MM.1S (cell line): ENCODE measurements around the gene DQX1.

Source experiments
- DNase-seq: peaks from one replicate; pipeline ENCODE4 v3.0.0-alpha.2; 2015
- H2AFZ ChIP-seq: fragments of 300-600 bp; sonication (generic); 2 replicates; pipeline ENCODE4 v1.6.0; 2016; ENCODE audit warnings: antibody characterized with exemption, low read length
- H3F3A ChIP-seq: fragments of 300-600 bp; sonication (generic); 2 replicates; pipeline ENCODE4 v1.6.1; 2016; ENCODE audit warnings: mild to moderate bottlenecking, antibody characterized with exemption, low read length, moderate library complexity, mixed read lengths; ENCODE audit not compliant: insufficient read depth
- H3K27ac ChIP-seq: fragments of 300-600 bp; sonication (generic); 2 replicates; pipeline ENCODE4 v1.5.1; 2016; ENCODE audit warnings: mild to moderate bottlenecking, low read length
- H3K27me3 ChIP-seq: fragments of 300-600 bp; sonication (generic); replicated peaks from 2 replicates; pipeline ENCODE4 v1.6.0; 2016; ENCODE audit warnings: low read length; ENCODE audit not compliant: insufficient read depth
- H3K36me3 ChIP-seq: fragments of 300-600 bp; sonication (generic); replicated peaks from 2 replicates; pipeline ENCODE4 v1.6.1; 2016; ENCODE audit warnings: mild to moderate bottlenecking, low read length, mixed read lengths; ENCODE audit not compliant: insufficient read depth
- H3K4me1 ChIP-seq: fragments of 300-600 bp; sonication (generic); 2 replicates; pipeline ENCODE4 v1.6.1; 2016; ENCODE audit warnings: low read length, mixed read lengths
- H3K4me2 ChIP-seq: fragments of 300-600 bp; sonication (generic); 2 replicates; pipeline ENCODE4 v1.6.0; 2016; ENCODE audit warnings: low read depth, low read length
- H3K4me3 ChIP-seq: fragments of 300-600 bp; sonication (generic); 2 replicates; pipeline ENCODE4 v1.5.1; 2016; ENCODE audit warnings: low read length, mixed read lengths
- H3K79me2 ChIP-seq: fragments of 300-600 bp; sonication (generic); 2 replicates; pipeline ENCODE4 v1.6.1; 2016; ENCODE audit warnings: mixed run types, low read length, mixed read lengths
- H3K9ac ChIP-seq: fragments of 300-600 bp; sonication (generic); 2 replicates; pipeline ENCODE4 v1.6.1; 2016; ENCODE audit warnings: low read length, mixed read lengths
- H3K9me2 ChIP-seq: fragments of 300-600 bp; sonication (generic); replicated peaks from 2 replicates; pipeline ENCODE4 v1.6.1; 2016; ENCODE audit warnings: mild to moderate bottlenecking, low read length, mixed read lengths; ENCODE audit not compliant: insufficient read depth
- H3K9me3 ChIP-seq: fragments of 300-600 bp; sonication (generic); replicated peaks from 2 replicates; pipeline ENCODE4 v1.6.1; 2016; ENCODE audit warnings: mild to moderate bottlenecking, low read length, mixed read lengths; ENCODE audit not compliant: insufficient read depth
- H4K20me1 ChIP-seq: fragments of 300-600 bp; sonication (generic); 2 replicates; pipeline ENCODE4 v1.6.1; 2016; ENCODE audit warnings: mild to moderate bottlenecking, low read length, moderate library complexity, mixed read lengths; ENCODE audit not compliant: insufficient read depth
- CTCF ChIP-seq: fragments of 300-600 bp; sonication (generic); IDR thresholded peaks from 2 replicates; pipeline ENCODE4 v1.5.1; 2016; ENCODE audit warnings: antibody characterized with exemption, low read length, mixed read lengths
- EZH2 ChIP-seq: fragments of 300-600 bp; sonication (generic); optimal IDR thresholded peaks from 2 replicates; pipeline ENCODE3; 2017; ENCODE audit warnings: low read depth, mild to moderate bottlenecking, antibody characterized with exemption, low read length, mixed read lengths
- EZH2phosphoT487 ChIP-seq: fragments of 300-600 bp; sonication (generic); IDR thresholded peaks from 2 replicates; pipeline ENCODE4 v1.6.1; 2018; ENCODE audit warnings: antibody characterized with exemption, low read length

DQX1 gene

DNA sequence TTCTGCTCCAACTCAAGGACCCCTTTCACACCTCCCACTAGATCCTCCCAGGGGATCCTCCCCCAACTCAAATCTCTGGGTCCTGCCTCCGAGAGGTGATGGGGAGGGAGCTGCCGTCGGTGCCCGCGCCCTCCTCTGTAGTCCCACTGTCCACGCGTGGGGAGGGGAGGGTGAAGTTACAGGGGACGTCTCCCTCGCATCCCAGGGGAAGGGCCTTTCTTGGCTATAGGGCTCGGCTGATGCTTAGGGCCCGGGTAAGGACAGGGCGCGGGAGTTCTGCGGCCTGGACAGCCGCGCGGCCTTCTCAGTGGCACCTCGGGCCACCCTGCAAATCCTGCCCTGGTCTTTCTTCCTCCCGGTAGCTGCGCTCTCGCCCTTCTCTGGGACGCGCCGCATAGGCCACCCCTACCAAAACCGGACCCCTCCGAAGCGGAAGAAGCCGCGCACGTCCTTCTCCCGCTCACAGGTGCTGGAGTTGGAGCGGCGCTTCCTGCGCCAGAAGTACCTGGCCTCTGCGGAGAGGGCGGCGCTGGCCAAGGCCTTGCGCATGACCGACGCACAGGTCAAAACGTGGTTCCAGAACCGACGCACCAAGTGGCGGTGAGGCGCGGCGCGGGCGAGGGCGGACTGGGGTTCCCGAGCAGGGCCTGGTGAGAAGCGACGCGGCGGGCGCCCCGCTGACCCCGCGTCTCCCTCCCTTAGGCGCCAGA, 10.6 kb downstream of the DQX1 start:
- Histone ChIP-seq H3K36me3 (no peaks in the 10 kb centered on the region), H2AFZ (no peak overlapping the region), H4K20me1 (no peaks in the 10 kb centered on the region), H3K27me3 (peaks cover 89% of the 10 kb centered on the region), H3K4me1 (peaks cover 4% of the 10 kb centered on the region; the same call in 1 of the 2 replicates), H3K79me2 (no peaks in the 10 kb centered on the region), H3K9me2 (no peaks in the 10 kb centered on the region), H3K9me3 (no peaks in the 10 kb centered on the region), H3K9ac (no peak overlapping the region), H3F3A (no peaks in the 10 kb centered on the region), H3K27ac (no peak overlapping the region), H3K4me2 (no peak overlapping the region), H3K4me3 (no peak overlapping the region)
- TF ChIP-seq EZH2phosphoT487 (no peak), EZH2 (no peak), CTCF (no peak)
- no peak for DNase-seq

GRCh38 chr2:74514368-74515270, 11.4 kb downstream of the DQX1 start, which contains the start of gene TLX2:
TLX2 (plus strand) TSS chr2:74514450; CDS start chr2:74514807, 357 bp downstream.
- no peaks in the 10 kb centered on the region for H4K20me1 ChIP-seq
- no peak for DNase-seq
- no peaks in the 10 kb centered on the region for H3K9me3 ChIP-seq
- peaks cover 4% of the 10 kb centered on the region; the same call in 1 of the 2 replicates for H3K4me1 ChIP-seq
- H3F3A ChIP-seq, result no peaks in the 10 kb centered on the region
- peak within 1 kb of the TSS; percentile 39 for H3K4me2 ChIP-seq
- no peak for TF ChIP-seq CTCF
- no peak for TF ChIP-seq EZH2
- TF ChIP-seq EZH2phosphoT487, result no peak
- no peaks in the 10 kb centered on the region for H3K36me3 ChIP-seq
- no peaks in the 10 kb centered on the region for H3K9me2 ChIP-seq
- no peak within 1 kb of the TSS for H3K9ac ChIP-seq
- H3K27me3 ChIP-seq, result peaks cover 83% of the 10 kb centered on the region
- H2AFZ ChIP-seq, result 0 out of 2 replicates have a peak within 1 kb of the TSS, but pooled peaks have one; percentile 31
- H3K79me2 ChIP-seq, result no peaks in the 10 kb centered on the region
- peak within 1 kb of the TSS; percentile 10; the same call in 1 of the 2 replicates for H3K4me3 ChIP-seq
- no peak within 1 kb of the TSS for H3K27ac ChIP-seq

DNA sequence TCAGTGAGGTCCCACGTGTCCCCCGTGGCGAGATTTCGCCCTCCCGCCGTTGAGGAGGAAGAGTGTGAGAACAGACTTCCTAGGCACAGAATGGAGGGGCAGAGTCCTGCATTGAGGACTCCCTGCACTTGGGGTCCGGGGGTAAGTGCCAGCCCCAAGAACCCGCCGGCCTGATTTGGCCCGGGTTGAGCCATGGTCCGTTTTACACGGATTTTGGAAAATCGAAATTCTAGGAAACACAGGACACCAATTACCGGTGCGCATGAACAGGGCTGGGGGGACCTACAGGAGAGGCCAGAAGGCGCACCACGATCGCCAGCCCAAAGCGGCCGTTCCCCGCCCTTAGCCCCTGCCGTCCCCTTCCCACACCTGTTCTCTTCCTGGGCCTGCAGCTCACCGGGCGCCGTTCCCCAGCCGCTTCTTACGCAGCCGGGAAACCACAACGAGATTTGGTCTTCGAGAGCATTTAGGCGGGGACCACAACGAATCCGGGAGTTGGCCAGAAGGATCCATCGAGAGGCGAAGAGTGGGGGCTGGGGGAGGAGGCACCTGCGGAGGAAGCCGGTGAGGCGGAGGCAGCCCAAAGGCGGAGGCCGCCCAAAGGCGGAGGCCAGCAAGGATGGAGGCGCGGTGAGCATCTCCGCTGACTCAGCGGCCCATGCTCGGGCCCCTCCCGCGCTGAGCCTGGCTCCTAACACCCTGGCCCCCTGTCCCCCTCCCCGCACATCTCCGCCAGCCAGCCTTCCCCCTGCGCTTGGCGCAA, 12.2 kb downstream of the DQX1 start:
- 0 out of 2 replicates have a peak, but pooled peaks have one; percentile 30 for TF ChIP-seq EZH2phosphoT487
- peak; percentile 25 for TF ChIP-seq EZH2
- TF ChIP-seq CTCF, result no peak
- H3K4me2 ChIP-seq, result peak overlapping the region; percentile 39
- peaks cover 4% of the 10 kb centered on the region; the same call in 1 of the 2 replicates for H3K4me1 ChIP-seq
- H3K9me2 ChIP-seq, result no peaks in the 10 kb centered on the region
- DNase-seq, result no peak
- H3K27me3 ChIP-seq, result peaks cover 74% of the 10 kb centered on the region
- H3F3A ChIP-seq, result no peaks in the 10 kb centered on the region
- H4K20me1 ChIP-seq, result no peaks in the 10 kb centered on the region
- no peaks in the 10 kb centered on the region for H3K79me2 ChIP-seq
- H3K9me3 ChIP-seq, result no peaks in the 10 kb centered on the region
- 0 out of 2 replicates have a peak overlapping the region, but pooled peaks have one; percentile 10 for H3K4me3 ChIP-seq
- H3K9ac ChIP-seq, result no peak overlapping the region
- H3K36me3 ChIP-seq, result no peaks in the 10 kb centered on the region
- no peak overlapping the region for H3K27ac ChIP-seq
- H2AFZ ChIP-seq, result 0 out of 2 replicates have a peak overlapping the region, but pooled peaks have one; percentile 31
